Measurements from ENCODE around the gene DNAH2. TPM values are rescaled to one million over a fixed set of nuclear protein-coding genes. Genes with fewer than 3 reads are reported as not detected.

Gene DNAH2
- polyA plus RNA-seq, 1 of the 3 experiments (the other 2 are of a cell fraction): 0.13 TPM

- 20% methylated on average over 9 of the region's 14 CpGs for WGBS (ENCODE audit: low lambda C conversion rate)
- CTCF ChIA-PET: interaction anchor here (1.0 to 7.2 kb wide), 21 partner anchors 11 to 259 kb away, joined by 3 to 79 read pairs (median 6); partner anchors contain the start of genes KDM6B and RNF227
- no peaks in the 10 kb centered on the region for H3K9me3 ChIP-seq
These were observed 104.6 kb downstream of the DNAH2 start for GRCh38 chr17:7822126-7822525.

GRCh38 chr17:7823581-7824001, 106.0 kb downstream of the DNAH2 start:
- Histone ChIP-seq H2AFZ (ENCODE audit: low read depth) (no peak overlapping the region), H3F3A (replicated peaks; ENCODE audit: insufficient read depth) (peaks cover 10% of the 10 kb centered on the region)
- TF ChIP-seq SMC3 (IDR thresholded peaks at IDR 0.05; ENCODE audit: low read depth, low read length) (no peak), FOXM1 (IDR thresholded peaks at IDR 0.05; ENCODE audit: low read depth) (no peak), CHD2 (IDR thresholded peaks at IDR 0.05; ENCODE audit: low read length, partially characterized antibody) (no peak), NRF1 (IDR thresholded peaks at IDR 0.05; ENCODE audit: low read depth, low read length) (no peak), RAD21 (IDR thresholded peaks at IDR 0.05; ENCODE audit: low read length) (no peak), GATA2 (CRISPR knock-in tag; IDR thresholded peaks at IDR 0.05) (no peak)
- TF ChIP-seq, protein P1, sequence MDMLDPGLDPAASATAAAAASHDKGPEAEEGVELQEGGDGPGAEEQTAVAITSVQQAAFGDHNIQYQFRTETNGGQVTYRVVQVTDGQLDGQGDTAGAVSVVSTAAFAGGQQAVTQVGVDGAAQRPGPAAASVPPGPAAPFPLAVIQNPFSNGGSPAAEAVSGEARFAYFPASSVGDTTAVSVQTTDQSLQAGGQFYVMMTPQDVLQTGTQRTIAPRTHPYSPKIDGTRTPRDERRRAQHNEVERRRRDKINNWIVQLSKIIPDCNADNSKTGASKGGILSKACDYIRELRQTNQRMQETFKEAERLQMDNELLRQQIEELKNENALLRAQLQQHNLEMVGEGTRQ (IDR thresholded peaks at IDR 0.05; ENCODE audit: borderline replicate concordance, low read depth, low read length): no peak

More at GRCh38 chr17:7822126-7822525, 104.6 kb downstream of the DNAH2 start:
- H3K9me2 ChIP-seq: no peaks in the 10 kb centered on the region
- DNase-seq: no peak
- H3K9ac ChIP-seq: no peak overlapping the region
- TF ChIP-seq CHD2 (IDR thresholded peaks at IDR 0.05; ENCODE audit: low read length, partially characterized antibody) (no peak), MAX (IDR thresholded peaks at IDR 0.05; ENCODE audit: low read depth) (no peak), GATA2 (CRISPR knock-in tag; IDR thresholded peaks at IDR 0.05) (no peak), MEF2A (IDR thresholded peaks at IDR 0.05; ENCODE audit: borderline replicate concordance, low read depth) (no peak)
- H3K27ac ChIP-seq (ENCODE audit: low read depth in 2 of 2, low read length in 1 of 2): no peak overlapping the region
- H4K20me1 ChIP-seq (ENCODE audit: insufficient read depth): no peaks in the 10 kb centered on the region
- H3K4me1 ChIP-seq (ENCODE audit: control insufficient read depth in 1 of 2, insufficient read depth in 2 of 2, low read depth in 1 of 2, low read length in 1 of 2): peaks cover 0 to 14% of the 10 kb centered on the region in 2 experiments; a peak in 1 of 4 replicates
- no peaks in the 10 kb centered on the region for H3K27me3 ChIP-seq (ENCODE audit: insufficient read depth)
- no peak overlapping the region for H2AFZ ChIP-seq (ENCODE audit: low read depth)
- no peak overlapping the region for H3K4me2 ChIP-seq
- peaks cover 8% of the 10 kb centered on the region for H3F3A ChIP-seq (replicated peaks; ENCODE audit: insufficient read depth)
- H3K36me3 ChIP-seq (replicated peaks in 1 of 2; ENCODE audit: control insufficient read depth in 1 of 2, insufficient read depth in 2 of 2, low read length in 1 of 2): no peaks in the 10 kb centered on the region
- POLR2A ChIA-PET: interaction anchor here (0.6 kb wide), 1 partner anchor 35 kb away, joined by 3 read pairs; no protein-coding TSS in a partner anchor
- no peak overlapping the region for H3K4me3 ChIP-seq (ENCODE audit: low read depth in 2 of 2, low read length in 1 of 2)
- H3K79me2 ChIP-seq (ENCODE audit: insufficient read depth): no peaks in the 10 kb centered on the region

More at GRCh38 chr17:7823581-7824001, 106.0 kb downstream of the DNAH2 start:
- ChIA-PET POLR2A (interaction anchor here (0.6 kb wide), 1 partner anchor 23 kb away, joined by 3 read pairs; no protein-coding TSS in a partner anchor), CTCF (interaction anchor here (0.7 to 7.2 kb wide), 18 partner anchors 9 to 161 kb away, joined by 3 to 79 read pairs (median 4); partner anchors contain the start of genes KDM6B, NAA38 and RNF227)
- H3K9ac ChIP-seq: no peak overlapping the region
- H3K9me2 ChIP-seq: no peaks in the 10 kb centered on the region
- 90% methylated on average over 20 of the region's 20 CpGs for WGBS (ENCODE audit: low lambda C conversion rate)
- H3K79me2 ChIP-seq (ENCODE audit: insufficient read depth): no peaks in the 10 kb centered on the region
- no peak overlapping the region for H3K4me3 ChIP-seq (ENCODE audit: low read depth in 2 of 2, low read length in 1 of 2)
- no peaks in the 10 kb centered on the region for H3K36me3 ChIP-seq (replicated peaks in 1 of 2; ENCODE audit: control insufficient read depth in 1 of 2, insufficient read depth in 2 of 2, low read length in 1 of 2)
- H3K27ac ChIP-seq (ENCODE audit: low read depth in 2 of 2, low read length in 1 of 2): no peak overlapping the region
- H3K4me1 ChIP-seq (ENCODE audit: control insufficient read depth in 1 of 2, insufficient read depth in 2 of 2, low read depth in 1 of 2, low read length in 1 of 2): peaks cover 0 to 12% of the 10 kb centered on the region in 2 experiments; a peak in 1 of 4 replicates
- H3K27me3 ChIP-seq (ENCODE audit: insufficient read depth): no peaks in the 10 kb centered on the region
- no peak overlapping the region for H3K4me2 ChIP-seq
- DNase-seq: no peak
- no peaks in the 10 kb centered on the region for H4K20me1 ChIP-seq (ENCODE audit: insufficient read depth)
- no peaks in the 10 kb centered on the region for H3K9me3 ChIP-seq

All from SK-N-SH (cell line).